K562 (cell line): ENCODE measurements around the gene CYP2C18.
"Not testable (repeated sequence)": the region's sequence is repeated elsewhere in the genome, so short reads cannot be mapped to it uniquely, and the experiment has no call there.

Experiments used
- CBFB ChIP-seq: sonication (generic); formaldehyde crosslinking; IDR thresholded peaks from 2 replicates; pipeline ENCODE4 v1.4.0; 2020; ENCODE audit warnings: mild to moderate bottlenecking, missing genetic modification reagents
- CREB1 ChIP-seq, 2 experiments: sonication (generic) in 1 of 2; formaldehyde crosslinking in 1 of 2; IDR thresholded peaks; 2 replicates each; pipeline versions ENCODE4 v1.6.1 to v1.8.0; 2012 to 2022; ENCODE audit warnings: inconsistent platforms in 1 of 2, mild to moderate bottlenecking in 1 of 2, missing genetic modification reagents in 1 of 2, moderate library complexity in 1 of 2
- EZH2 ChIP-seq: IDR thresholded peaks from 2 replicates; pipeline ENCODE4 v1.6.1; 2012; ENCODE audit warnings: low read depth, mild to moderate bottlenecking, inconsistent platforms, low read length, borderline replicate concordance
- HDAC2 ChIP-seq: fragments of 450-650 bp; IDR thresholded peaks from 2 replicates; pipeline ENCODE4 v1.6.1; 2016; ENCODE audit warnings: mild to moderate bottlenecking
- HNRNPK ChIP-seq: fragments of 200-400 bp; formaldehyde crosslinking; IDR thresholded peaks from one replicate; pipeline ENCODE4 v1.6.1; 2018; ENCODE audit warnings: mild to moderate bottlenecking, low read depth, low read length; ENCODE audit not compliant: poor library complexity, severe bottlenecking
- PHB2 ChIP-seq: fragments of 450-650 bp; IDR thresholded peaks from 2 replicates; pipeline ENCODE4 v1.6.1; 2017; ENCODE audit warnings: low read depth
- POLR2A ChIP-seq: fragments of 450-650 bp; conservative IDR thresholded peaks from 2 replicates; pipeline ENCODE4 v1.6.1; 2016
- SMARCE1 ChIP-seq: fragments of 450-650 bp; IDR thresholded peaks from 2 replicates; pipeline ENCODE4 v1.7.1; 2016; ENCODE audit warnings: mild to moderate bottlenecking
- ZFP36 ChIP-seq: fragments of 150-350 bp; IDR thresholded peaks from 2 replicates; pipeline ENCODE4 v1.6.1; 2018; ENCODE audit warnings: low read length, low read depth; ENCODE audit not compliant: partially characterized antibody
- ZNF384 ChIP-seq: IDR thresholded peaks from 2 replicates; pipeline ENCODE4 v1.6.1; 2012; ENCODE audit warnings: low read depth, low read length, improper control_type of control experiment
- TF ChIP-seq, protein P1 (sequence below): sonication (generic); formaldehyde crosslinking; IDR thresholded peaks from 2 replicates; pipeline ENCODE4 v1.8.0; 2022; ENCODE audit warnings: missing genetic modification reagents, mild to moderate bottlenecking, borderline replicate concordance
- TF ChIP-seq, protein P2 (sequence below): fragments of 250-450 bp; sonication (Bioruptor Pico); IDR thresholded peaks from 2 replicates; pipeline ENCODE4 v1.5.0; 2021; ENCODE audit warnings: mild to moderate bottlenecking, borderline replicate concordance
- TF ChIP-seq, protein P3 (sequence below), 3 experiments: IDR thresholded peaks in 2 of 3; conservative IDR thresholded peaks in 1 of 3; 2 replicates each; pipeline ENCODE4 v1.5.1; 2011 to 2012; ENCODE audit warnings: low read length in 3 of 3, mild to moderate bottlenecking in 3 of 3, control low read depth in 2 of 3, improper control_type of control experiment in 1 of 3, inconsistent platforms in 1 of 3, low read depth in 1 of 3, mixed read lengths in 1 of 3, moderate library complexity in 1 of 3; ENCODE audit not compliant: insufficient read depth in 2 of 3
- TF ChIP-seq, protein P4 (sequence below), 2 experiments: fragments of 250-450 bp in 1 of 2; fragments of 450-650 bp in 1 of 2; sonication (Bioruptor Pico) in 1 of 2; IDR thresholded peaks; 2 replicates each; pipeline versions ENCODE4 v1.6.1 to v1.8.0; 2016 to 2021; ENCODE audit warnings: mild to moderate bottlenecking in 2 of 2, moderate library complexity in 2 of 2, missing compliant biosample characterization in 1 of 2, missing genetic modification characterization in 1 of 2

DNA sequence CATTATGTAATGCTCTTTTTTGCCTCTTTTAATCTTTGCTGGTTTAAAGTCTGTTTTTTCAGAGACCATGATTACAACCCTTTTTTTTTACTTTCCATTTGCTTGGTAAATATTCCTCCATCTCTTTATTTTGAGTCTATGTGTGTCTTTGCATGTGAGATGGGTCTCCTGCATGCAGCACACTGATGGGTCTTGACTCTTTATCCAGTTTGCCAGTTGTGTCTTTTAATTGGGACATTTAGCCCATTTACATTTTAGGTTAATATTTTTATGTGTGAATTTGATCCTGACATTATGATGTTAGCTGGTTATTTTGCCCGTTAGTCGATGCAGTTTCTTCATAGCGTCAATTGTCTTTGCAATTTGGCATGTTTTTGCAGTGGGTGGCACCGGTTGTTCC lies 45.4 kb upstream of the CYP2C18 start:
- not testable (repeated sequence) for TF ChIP-seq CREB1 (IDR thresholded peaks at IDR 0.05); CREB1 (CRISPR knock-in tag; IDR thresholded peaks at IDR 0.05); ZNF384; POLR2A; HNRNPK; SMARCE1; ZFP36; HDAC2; CBFB (CRISPR knock-in tag); PHB2; EZH2
- TF ChIP-seq, protein P1, sequence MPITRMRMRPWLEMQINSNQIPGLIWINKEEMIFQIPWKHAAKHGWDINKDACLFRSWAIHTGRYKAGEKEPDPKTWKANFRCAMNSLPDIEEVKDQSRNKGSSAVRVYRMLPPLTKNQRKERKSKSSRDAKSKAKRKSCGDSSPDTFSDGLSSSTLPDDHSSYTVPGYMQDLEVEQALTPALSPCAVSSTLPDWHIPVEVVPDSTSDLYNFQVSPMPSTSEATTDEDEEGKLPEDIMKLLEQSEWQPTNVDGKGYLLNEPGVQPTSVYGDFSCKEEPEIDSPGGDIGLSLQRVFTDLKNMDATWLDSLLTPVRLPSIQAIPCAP = not testable (repeated sequence)
- TF ChIP-seq, protein P2, sequence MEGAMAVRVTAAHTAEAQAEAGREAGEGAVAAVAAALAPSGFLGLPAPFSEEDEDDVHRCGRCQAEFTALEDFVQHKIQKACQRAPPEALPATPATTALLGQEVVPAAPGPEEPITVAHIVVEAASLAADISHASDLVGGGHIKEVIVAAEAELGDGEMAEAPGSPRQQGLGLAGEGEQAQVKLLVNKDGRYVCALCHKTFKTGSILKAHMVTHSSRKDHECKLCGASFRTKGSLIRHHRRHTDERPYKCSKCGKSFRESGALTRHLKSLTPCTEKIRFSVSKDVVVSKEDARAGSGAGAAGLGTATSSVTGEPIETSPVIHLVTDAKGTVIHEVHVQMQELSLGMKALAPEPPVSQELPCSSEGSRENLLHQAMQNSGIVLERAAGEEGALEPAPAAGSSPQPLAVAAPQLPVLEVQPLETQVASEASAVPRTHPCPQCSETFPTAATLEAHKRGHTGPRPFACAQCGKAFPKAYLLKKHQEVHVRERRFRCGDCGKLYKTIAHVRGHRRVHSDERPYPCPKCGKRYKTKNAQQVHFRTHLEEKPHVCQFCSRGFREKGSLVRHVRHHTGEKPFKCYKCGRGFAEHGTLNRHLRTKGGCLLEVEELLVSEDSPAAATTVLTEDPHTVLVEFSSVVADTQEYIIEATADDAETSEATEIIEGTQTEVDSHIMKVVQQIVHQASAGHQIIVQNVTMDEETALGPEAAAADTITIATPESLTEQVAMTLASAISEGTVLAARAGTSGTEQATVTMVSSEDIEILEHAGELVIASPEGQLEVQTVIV (CRISPR knock-in tag) = not testable (repeated sequence)
- TF ChIP-seq, protein P3, sequence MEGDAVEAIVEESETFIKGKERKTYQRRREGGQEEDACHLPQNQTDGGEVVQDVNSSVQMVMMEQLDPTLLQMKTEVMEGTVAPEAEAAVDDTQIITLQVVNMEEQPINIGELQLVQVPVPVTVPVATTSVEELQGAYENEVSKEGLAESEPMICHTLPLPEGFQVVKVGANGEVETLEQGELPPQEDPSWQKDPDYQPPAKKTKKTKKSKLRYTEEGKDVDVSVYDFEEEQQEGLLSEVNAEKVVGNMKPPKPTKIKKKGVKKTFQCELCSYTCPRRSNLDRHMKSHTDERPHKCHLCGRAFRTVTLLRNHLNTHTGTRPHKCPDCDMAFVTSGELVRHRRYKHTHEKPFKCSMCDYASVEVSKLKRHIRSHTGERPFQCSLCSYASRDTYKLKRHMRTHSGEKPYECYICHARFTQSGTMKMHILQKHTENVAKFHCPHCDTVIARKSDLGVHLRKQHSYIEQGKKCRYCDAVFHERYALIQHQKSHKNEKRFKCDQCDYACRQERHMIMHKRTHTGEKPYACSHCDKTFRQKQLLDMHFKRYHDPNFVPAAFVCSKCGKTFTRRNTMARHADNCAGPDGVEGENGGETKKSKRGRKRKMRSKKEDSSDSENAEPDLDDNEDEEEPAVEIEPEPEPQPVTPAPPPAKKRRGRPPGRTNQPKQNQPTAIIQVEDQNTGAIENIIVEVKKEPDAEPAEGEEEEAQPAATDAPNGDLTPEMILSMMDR (IDR thresholded peaks at IDR 0.05 in 2 of 3, conservative IDR thresholded peaks at IDR 0.05 in 1 of 3; ENCODE audit: insufficient read depth in 2 of 3, low read depth in 1 of 3, low read length in 3 of 3) = not testable (repeated sequence)
- TF ChIP-seq, protein P4, sequence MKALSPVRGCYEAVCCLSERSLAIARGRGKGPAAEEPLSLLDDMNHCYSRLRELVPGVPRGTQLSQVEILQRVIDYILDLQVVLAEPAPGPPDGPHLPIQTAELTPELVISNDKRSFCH (CRISPR knock-in tag; IDR thresholded peaks at IDR 0.05) = not testable (repeated sequence)
- TF ChIP-seq, protein P4 (tag; IDR thresholded peaks at IDR 0.05) = not testable (repeated sequence)
